ENCODE data around the gene ITPR2.

DNA sequence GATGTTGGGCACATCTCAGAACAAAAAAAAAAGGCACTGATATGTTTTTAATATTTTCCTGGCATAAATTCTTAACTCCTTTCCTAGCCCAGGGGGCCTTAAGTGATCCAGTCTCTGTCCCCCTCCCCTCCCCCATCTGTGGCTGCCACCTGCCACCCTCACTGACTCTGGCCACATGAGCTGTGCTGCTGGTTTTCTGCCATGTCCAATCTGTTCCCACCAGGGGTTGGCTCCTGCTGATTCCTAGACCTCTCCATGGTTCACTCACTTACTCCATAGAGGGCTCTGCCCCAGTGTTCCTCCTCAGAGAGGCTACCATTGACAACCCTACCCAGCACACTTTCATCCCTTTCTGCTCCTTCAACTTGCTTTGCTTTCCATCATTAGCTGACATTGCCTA is 474.3 kb downstream of the ITPR2 start:
- TF ChIP-seq, protein P1, sequence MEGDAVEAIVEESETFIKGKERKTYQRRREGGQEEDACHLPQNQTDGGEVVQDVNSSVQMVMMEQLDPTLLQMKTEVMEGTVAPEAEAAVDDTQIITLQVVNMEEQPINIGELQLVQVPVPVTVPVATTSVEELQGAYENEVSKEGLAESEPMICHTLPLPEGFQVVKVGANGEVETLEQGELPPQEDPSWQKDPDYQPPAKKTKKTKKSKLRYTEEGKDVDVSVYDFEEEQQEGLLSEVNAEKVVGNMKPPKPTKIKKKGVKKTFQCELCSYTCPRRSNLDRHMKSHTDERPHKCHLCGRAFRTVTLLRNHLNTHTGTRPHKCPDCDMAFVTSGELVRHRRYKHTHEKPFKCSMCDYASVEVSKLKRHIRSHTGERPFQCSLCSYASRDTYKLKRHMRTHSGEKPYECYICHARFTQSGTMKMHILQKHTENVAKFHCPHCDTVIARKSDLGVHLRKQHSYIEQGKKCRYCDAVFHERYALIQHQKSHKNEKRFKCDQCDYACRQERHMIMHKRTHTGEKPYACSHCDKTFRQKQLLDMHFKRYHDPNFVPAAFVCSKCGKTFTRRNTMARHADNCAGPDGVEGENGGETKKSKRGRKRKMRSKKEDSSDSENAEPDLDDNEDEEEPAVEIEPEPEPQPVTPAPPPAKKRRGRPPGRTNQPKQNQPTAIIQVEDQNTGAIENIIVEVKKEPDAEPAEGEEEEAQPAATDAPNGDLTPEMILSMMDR (IDR thresholded peaks at IDR 0.05; ENCODE audit: low read depth, low read length): no peak
- no peak for TF ChIP-seq EZH2phosphoT487 (IDR thresholded peaks at IDR 0.05; ENCODE audit: low read depth)

Data from OCI-LY3 (cell line).